Endodermal cell (in vitro differentiated cells): Measurements from ENCODE around the gene C16orf54. TPM values are rescaled to one million over a fixed set of nuclear protein-coding genes. Genes with fewer than 3 reads are reported as not detected.
"Not testable (repeated sequence)": the region's sequence is repeated elsewhere in the genome, so short reads cannot be mapped to it uniquely, and the experiment has no call there.

Experiments
- DNase-seq: peaks from one replicate; pipeline ENCODE4 v3.0.0-alpha.2; 2017
- H3K27ac ChIP-seq: 2 replicates; pipeline ENCODE4 v1.5.1; 2013; ENCODE audit warnings: mild to moderate bottlenecking, low read depth, low read length, moderate library complexity
- H3K27me3 ChIP-seq: 2 replicates; pipeline ENCODE4 v1.6.1; 2013; ENCODE audit warnings: mild to moderate bottlenecking, low read length, moderate library complexity; ENCODE audit not compliant: insufficient read depth, control insufficient read depth, poor library complexity, severe bottlenecking
- H3K36me3 ChIP-seq: 2 replicates; pipeline ENCODE4 v1.7.0; 2013; ENCODE audit warnings: mild to moderate bottlenecking, low read length, moderate library complexity; ENCODE audit not compliant: control insufficient read depth, insufficient read depth
- H3K4me1 ChIP-seq: one replicate; pipeline ENCODE4 v1.7.0; 2013; ENCODE audit warnings: low read length; ENCODE audit not compliant: control insufficient read depth, insufficient read depth
- H3K4me3 ChIP-seq: 2 replicates; pipeline ENCODE4 v1.5.1; 2013; ENCODE audit warnings: mild to moderate bottlenecking, low read length, moderate library complexity
- H3K9ac ChIP-seq: 2 replicates; pipeline ENCODE4 v1.6.1; 2013; ENCODE audit warnings: mild to moderate bottlenecking, low read length, moderate library complexity; ENCODE audit not compliant: poor library complexity, severe bottlenecking; ENCODE audit errors: extremely low read depth
- H3K9me3 ChIP-seq: 2 replicates; pipeline ENCODE4 v1.6.1; 2013; ENCODE audit warnings: mild to moderate bottlenecking, low read length, moderate library complexity; ENCODE audit not compliant: control insufficient read depth
- H3K27ac Mint-ChIP-seq: 2 replicates; pipeline ENCODE4 v1.8.0; 2020; ENCODE audit warnings: mixed read lengths
- H3K27me3 Mint-ChIP-seq: 2 replicates; pipeline ENCODE4 v1.8.0; 2021; ENCODE audit warnings: mild to moderate bottlenecking, mixed read lengths; ENCODE audit not compliant: insufficient read depth
- H3K36me3 Mint-ChIP-seq: 2 replicates; pipeline ENCODE4 v1.8.0; 2020; ENCODE audit warnings: low read depth, mixed read lengths
- H3K4me1 Mint-ChIP-seq: 2 replicates; pipeline ENCODE4 v1.8.0; 2020; ENCODE audit warnings: mixed read lengths
- H3K4me3 Mint-ChIP-seq: 2 replicates; pipeline ENCODE4 v1.8.0; 2020; ENCODE audit warnings: mild to moderate bottlenecking, moderate library complexity, mixed read lengths
- H3K9me3 Mint-ChIP-seq: 2 replicates; pipeline ENCODE4 v1.8.0; 2020; ENCODE audit warnings: mild to moderate bottlenecking, mixed read lengths
- CTCF ChIP-seq: fragments of 200-600 bp; sonication (generic); conservative IDR thresholded peaks from 2 replicates; pipeline ENCODE4 v1.5.0; 2021; ENCODE audit warnings: antibody characterized with exemption, mild to moderate bottlenecking
- WGBS, 2 experiments: methylation state at CpG; one replicate each; pipeline versions ENCODE4 v1.1.5 to v1.1.7; 2013; ENCODE audit warnings: missing lambda C conversion rate in 2 of 2, mixed read lengths in 1 of 2; ENCODE audit not compliant: insufficient coverage in 1 of 2, insufficient read length in 1 of 2; 5-methylcytosine and 5-hydroxymethylcytosine counted together
- long read RNA-seq, 4 experiments: library from polyadenylated mRNA in 2 of 4; library from RNA in 1 of 4; library from capped mRNA in 1 of 4; stranded (forward) in 3 of 4; unstranded in 1 of 4; transcript quantifications; one replicate each; pipeline ENCODE4 v2.0.0, GENCODE V29; 2020 to 2021; ENCODE audit warnings: inconsistent platforms in 1 of 4
- polyA plus RNA-seq, 2 experiments: library from polyadenylated mRNA; stranded (reverse); fragments of 50-300 nt; gene quantifications; one replicate each; pipeline ENCODE4 v1.2.3, GENCODE V29; 2013
- total RNA-seq, 2 donors: library from RNA; stranded (reverse); fragmentation: NEBNext Ultra II Directional in 1 of 2; extraction: Animal tissue kit (Norgen Biotek cat#: 25700) in 1 of 2; gene quantifications; 2 replicates in 1 of 2; 3 replicates in 1 of 2; pipeline ENCODE4 v1.2.1, GENCODE V29; 2021

C16orf54 gene
- not detected for total RNA-seq
- polyA plus RNA-seq (2013, experiment 1 of 2): not detected
- polyA plus RNA-seq (2013, experiment 2 of 2): not detected
- long read RNA-seq, experiment 1: 0 reads
- long read RNA-seq, experiment 2: 0 reads
- long read RNA-seq, experiment 3: 0 reads
- long read RNA-seq, experiment 4: 0 reads

- H3K4me1 Mint-ChIP-seq: peaks cover 2% of the 10 kb centered on the region
- Histone ChIP-seq H3K27ac (no peak within 1 kb of the TSS), H3K27me3 (no peaks in the 10 kb centered on the region), H3K36me3 (no peaks in the 10 kb centered on the region), H3K9me3 (no peaks in the 10 kb centered on the region), H3K9ac (no peak within 1 kb of the TSS), H3K4me3 (no peak within 1 kb of the TSS), H3K4me1 (no peaks in the 10 kb centered on the region)
- peaks cover 11% of the 10 kb centered on the region for H3K36me3 Mint-ChIP-seq
- H3K27me3 Mint-ChIP-seq: no peaks in the 10 kb centered on the region
- no peak for TF ChIP-seq CTCF
- H3K9me3 Mint-ChIP-seq: peaks cover 16% of the 10 kb centered on the region
- DNase-seq: no peak
- WGBS, 2 experiments: 88 to 90% methylated on average over 7 to 12 of the region's 12 CpGs
- H3K27ac Mint-ChIP-seq: no peak within 1 kb of the TSS
- H3K4me3 Mint-ChIP-seq: no peak within 1 kb of the TSS
These were observed at the start of gene C16orf54 for GRCh38 chr16:29745853-29746345. Gene C16orf54, minus strand, starts transcription at chr16:29745990. Its CDS starts 1,039 bp downstream, at chr16:29744951.

GRCh38 chr16:29794231-29794710 lies 48.5 kb upstream of the C16orf54 start:
- Mint-ChIP-seq H3K36me3 (peaks cover 49% of the 10 kb centered on the region), H3K27ac (no peak overlapping the region), H3K4me3 (no peak overlapping the region), H3K4me1 (peaks cover 17% of the 10 kb centered on the region), H3K27me3 (no peaks in the 10 kb centered on the region), H3K9me3 (no peaks in the 10 kb centered on the region)
- Histone ChIP-seq H3K9ac (no peak overlapping the region), H3K27ac (no peak overlapping the region), H3K36me3 (peaks cover 45% of the 10 kb centered on the region), H3K9me3 (no peaks in the 10 kb centered on the region), H3K4me3 (no peak overlapping the region), H3K4me1 (no peaks in the 10 kb centered on the region), H3K27me3 (no peaks in the 10 kb centered on the region)
- TF ChIP-seq CTCF: no peak
- WGBS, 2 experiments: 89 to 97% methylated on average over 3 of the region's 3 CpGs
- DNase-seq: no peak

- H3K4me3 ChIP-seq, DNase-seq, H3K9ac ChIP-seq, H3K9me3 Mint-ChIP-seq, H3K9me3 ChIP-seq, H3K4me1 ChIP-seq, H3K4me3 Mint-ChIP-seq, H3K27me3 ChIP-seq, H3K27ac ChIP-seq, H3K27me3 Mint-ChIP-seq, H3K27ac Mint-ChIP-seq: not testable (repeated sequence)
- 95 to 96% methylated on average over 18 of the region's 18 CpGs for WGBS, 2 experiments
- Mint-ChIP-seq H3K4me1 (peaks cover 17% of the 10 kb centered on the region), H3K36me3 (peaks cover 38% of the 10 kb centered on the region)
- H3K36me3 ChIP-seq: peaks cover 34% of the 10 kb centered on the region
These were observed 47.4 kb upstream of the C16orf54 start for GRCh38 chr16:29793153-29793552.
